NCI-H1436 (cell line): ENCODE results near the gene BEND2.
"Not testable (repeated sequence)": the region's sequence is repeated elsewhere in the genome, so short reads cannot be mapped to it uniquely, and the experiment has no call there.

Experiments used
- DNase-seq: peaks from one replicate; lab custom pipeline; 2025; lab: John Stamatoyannopoulos, UW

Gene BEND2

DNA sequence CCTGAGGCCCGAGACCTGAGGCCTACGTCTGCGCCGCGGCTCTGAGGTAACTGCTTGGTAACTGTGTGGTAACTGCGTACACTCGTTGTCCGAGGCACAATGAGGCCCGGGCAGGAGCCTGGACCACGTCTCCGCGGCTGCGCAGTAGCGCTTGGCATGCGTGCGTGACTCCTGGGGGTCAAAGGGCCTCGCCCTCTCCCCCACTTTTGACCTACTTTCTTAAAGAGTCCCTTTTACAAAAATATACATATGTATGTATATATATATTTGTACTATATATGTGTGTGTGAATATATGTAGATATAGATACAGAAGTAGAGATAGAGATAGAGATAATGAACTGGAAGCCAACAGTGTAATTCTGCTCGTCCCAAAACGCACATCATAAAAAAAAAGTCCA lies at the start of gene BEND2:
TSS of gene BEND2 (minus strand) at position 101 of the 400 bp plus-strand sequence. CDS start 136 bp downstream, outside the sequence.
- no peak for DNase-seq

GRCh38 chrX:18255059-18255458 lies 34.4 kb upstream of the BEND2 start:
- DNase-seq, result no peak

DNA sequence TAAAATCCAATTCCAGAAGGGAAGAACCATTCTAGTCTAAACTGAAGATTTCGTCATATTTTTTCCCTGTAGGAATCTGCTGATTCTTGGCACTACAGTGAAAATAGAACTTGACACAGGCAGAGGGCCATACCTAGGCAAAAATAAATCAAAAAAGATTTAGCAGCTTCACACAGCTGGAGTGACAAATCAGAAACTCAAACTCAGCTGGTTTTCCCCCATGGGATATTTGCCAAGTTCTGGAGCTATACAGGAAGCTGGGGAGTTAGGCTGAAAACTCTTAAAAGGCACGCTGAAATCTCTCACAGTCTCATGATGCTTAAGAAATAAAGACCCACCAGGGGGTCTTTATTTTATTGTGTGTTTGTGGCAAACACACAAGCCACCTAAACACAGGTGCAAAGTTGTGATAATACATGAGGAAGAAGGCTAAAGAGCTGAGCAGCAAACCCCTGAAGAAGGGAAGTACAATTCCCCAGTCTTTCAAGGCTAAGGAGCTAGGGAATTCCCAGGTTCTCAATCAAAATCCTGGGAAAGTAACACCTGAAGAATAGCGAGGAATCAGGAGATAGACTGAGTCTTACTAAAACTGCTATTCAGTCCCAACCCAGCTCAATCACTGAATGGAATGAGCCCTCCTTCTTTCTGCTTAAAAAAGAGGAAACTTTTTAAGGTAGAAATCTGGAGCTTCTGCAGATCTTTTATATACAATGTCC lies 32.1 kb upstream of the BEND2 start:
- DNase-seq, result no peak

GRCh38 chrX:18229646-18230045 lies 9.0 kb upstream of the BEND2 start:
- DNase-seq, result not testable (repeated sequence)

DNA sequence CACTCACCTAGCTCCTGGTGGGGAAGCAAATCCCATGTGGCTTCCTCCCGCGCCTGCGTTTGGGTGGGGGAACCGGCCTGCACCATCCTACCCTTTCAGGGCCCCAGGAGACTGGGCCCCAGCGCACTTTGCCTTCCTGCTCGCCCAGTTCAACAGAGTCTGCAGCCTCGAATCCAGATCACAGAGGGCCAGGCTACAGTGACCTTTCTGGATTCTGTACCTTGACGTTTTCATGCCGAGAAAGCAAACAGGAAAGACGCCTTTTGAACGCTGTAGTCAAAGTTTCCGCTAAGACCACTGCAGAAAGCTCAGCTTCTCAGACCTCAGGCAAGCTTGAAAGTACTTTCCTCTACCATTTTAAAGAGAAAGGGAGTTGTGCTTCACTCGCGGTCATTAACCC lies 7.4 kb upstream of the BEND2 start:
- DNase-seq, result no peak

- no peak for DNase-seq
These were observed 6.8 kb upstream of the BEND2 start for GRCh38 chrX:18227458-18227857.

DNA sequence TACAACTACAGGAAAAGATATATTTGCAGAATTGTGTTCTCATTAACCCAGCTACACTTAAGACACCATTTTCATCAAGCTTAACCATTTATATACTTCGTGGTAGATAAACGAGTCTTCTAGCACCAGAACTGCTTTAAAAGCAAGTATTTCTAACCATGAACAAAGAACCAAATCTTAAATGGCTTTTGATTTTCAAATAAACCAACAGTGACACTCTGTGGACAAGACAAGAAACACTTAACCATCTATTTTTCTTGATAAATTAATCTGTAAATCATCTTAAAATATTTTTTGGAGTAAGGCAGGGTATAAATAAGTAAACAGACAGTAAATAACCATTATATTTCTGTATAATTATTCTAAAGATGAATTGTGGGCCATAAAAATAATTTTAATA lies 10.2 kb downstream of the BEND2 start:
- DNase-seq, result no peak

DNA sequence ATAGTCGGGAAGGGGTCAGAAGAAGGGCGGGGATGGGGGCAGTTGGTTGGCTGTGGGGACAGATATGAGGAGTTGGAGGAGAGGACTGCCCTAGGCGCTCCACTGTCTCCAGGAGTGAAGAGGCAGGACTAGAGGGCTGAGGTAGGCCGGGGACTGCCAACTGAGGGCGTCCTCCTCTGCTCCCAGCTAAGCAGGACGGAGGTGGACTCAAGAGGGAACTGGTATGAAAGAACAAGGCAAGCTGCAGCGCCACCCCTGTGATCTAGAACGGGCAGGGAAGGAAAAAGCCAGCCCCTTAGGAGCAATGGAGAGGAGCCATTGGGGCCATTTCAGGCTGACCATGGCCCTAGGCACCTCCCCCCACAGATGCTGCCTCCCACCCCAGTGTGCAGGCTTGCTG lies 14.0 kb downstream of the BEND2 start:
- no peak for DNase-seq

- DNase-seq, result no peak
These were observed 17.1 kb downstream of the BEND2 start for GRCh38 chrX:18203631-18204030.

GRCh38 chrX:18194688-18195087 lies 26.0 kb downstream of the BEND2 start:
- DNase-seq, result no peak

DNA sequence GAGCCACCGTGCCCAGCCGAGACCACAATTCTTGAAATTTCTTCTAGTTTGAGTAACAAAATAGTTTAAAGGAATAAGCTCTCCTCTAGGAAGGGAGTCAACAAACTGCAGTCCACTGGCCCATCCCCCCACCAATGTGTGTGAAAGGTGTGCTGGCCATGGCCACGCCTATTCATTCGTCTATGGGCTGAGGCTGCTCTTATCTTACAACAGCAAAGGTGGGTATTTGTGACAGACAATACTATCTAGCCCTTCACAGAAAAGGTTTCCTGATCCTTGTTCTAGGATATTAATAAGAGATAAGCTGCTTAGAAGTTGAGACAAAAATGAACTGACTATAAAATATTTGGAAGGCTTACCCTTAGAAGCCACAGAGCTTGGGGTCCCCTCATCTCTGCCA lies 41.2 kb downstream of the BEND2 start:
- no peak for DNase-seq

DNA sequence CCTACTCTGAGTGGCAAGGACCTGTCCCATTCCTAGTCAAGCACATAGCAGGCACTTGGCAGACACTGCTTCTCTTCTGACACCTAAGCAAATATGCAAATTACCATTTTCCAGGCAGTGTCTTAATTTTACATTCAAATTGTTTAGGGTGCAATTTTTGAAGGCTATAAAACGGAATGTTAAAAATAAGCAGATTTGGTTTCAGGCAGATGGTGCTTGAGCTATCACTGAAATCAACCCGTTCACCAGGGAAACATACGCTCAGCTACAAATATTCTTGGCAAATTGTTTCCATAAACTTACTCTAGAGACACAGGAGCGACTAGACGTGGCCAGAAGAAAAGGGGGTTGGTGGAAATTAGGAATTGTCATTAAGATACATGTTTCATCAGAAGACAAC lies 45.7 kb downstream of the BEND2 start:
- DNase-seq, result no peak

DNA sequence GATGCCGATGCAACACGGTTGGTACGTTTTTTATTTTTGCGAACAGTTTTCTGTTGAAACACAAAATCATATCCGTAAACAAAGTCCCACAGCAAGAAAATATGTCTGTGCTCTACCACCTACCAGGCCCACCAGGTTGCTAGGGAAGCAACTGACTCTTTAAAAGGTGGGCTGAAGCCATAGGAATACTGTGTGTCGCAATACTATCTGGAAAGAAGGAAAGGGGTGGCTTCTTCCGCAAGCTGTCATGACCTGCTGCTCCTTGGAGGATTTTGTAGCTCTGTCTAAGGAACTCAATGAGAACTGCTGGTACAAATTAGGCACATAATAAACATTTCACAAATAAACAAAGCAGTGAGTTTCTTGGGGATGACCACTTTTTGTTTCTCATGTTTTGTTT lies 46.5 kb downstream of the BEND2 start:
- DNase-seq, result no peak

GRCh38 chrX:18173494-18174180 lies 47.0 kb downstream of the BEND2 start:
- DNase-seq, result no peak

DNA sequence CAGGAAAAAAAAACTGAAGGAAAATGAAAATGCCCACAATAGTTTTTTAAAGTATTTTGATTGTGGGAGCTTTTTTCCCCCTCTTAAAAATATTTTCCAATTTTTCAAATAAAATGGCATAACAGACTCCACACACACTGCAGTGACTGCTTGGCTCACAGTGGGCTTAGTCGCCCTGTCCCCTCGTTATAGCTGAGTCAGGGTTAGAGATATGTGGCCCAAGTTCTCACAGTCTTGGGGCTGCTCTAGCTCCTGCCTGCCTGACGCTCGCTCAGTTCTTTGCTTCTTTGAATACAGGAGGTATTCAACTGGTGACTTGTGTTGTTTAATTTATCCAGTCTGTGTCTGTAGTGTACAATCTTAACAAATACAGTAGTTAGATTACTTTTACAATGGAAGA lies 47.7 kb downstream of the BEND2 start:
- no peak for DNase-seq

GRCh38 chrX:18170910-18171309 lies 49.8 kb downstream of the BEND2 start:
- DNase-seq, result no peak

GRCh38 chrX:18166068-18166467 lies 54.6 kb downstream of the BEND2 start:
- no peak for DNase-seq

DNA sequence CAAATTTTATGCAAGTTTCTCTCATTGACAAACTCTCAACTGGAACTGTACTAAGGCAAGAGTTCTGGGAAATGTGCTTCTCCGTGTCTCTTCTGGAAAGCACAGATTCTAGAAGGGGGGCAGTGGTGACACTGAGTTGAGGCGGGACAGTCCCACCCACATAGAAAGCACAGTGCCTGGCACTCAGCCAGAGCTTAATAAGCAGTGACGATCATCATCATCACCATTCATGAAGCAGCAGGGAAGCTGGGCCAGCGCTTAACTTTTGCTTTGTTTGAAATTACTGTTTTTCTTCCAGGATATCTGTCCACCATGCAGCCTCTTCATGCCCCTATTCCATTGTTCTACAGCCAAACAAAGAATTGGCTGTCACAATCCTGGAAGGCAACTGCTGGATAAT lies 60.3 kb downstream of the BEND2 start:
- no peak for DNase-seq

GRCh38 chrX:18158963-18159362 lies 61.7 kb downstream of the BEND2 start:
- DNase-seq, result no peak

DNA sequence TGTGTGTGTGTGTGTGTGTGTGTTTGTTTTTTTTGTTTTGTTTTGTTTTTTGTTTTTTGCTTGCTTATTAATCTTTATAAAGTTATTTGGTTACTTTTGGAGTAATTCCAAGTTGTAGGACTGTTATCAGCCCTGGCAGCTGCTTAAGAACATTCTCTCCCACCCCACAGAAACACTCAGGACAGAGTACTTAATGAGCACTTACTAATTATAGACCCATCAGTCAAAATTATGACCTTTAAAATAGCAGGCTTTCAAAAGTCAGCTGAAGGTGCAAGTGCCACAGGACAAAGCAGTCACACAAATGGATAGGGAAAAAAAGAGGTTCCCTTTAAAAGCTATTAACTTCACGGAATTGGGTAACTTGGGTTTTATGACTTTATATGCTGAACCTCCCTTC lies 69.0 kb downstream of the BEND2 start:
- DNase-seq, result no peak

DNA sequence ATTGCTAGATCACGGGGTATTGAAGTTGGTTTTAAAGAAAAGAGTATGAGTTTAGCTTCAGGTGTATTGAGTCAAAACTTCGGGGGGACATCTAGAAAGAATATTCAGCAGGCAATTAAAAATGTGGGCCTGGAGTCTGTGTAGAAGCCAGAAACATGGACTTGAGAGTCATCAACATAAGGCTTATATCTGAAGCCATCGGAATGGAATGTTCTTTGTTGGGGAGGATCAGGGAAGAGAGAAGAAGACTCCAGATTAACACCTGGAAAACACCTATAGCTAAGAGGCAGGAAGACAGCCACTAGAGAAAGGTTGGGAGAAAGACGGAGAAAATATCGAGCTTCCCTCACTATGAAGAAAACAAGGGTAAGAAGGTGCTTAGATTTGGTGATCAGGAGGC lies 69.5 kb downstream of the BEND2 start:
- no peak for DNase-seq

- DNase-seq, result no peak
These were observed 71.2 kb downstream of the BEND2 start for GRCh38 chrX:18149454-18149853.

GRCh38 chrX:18146954-18147353 lies 73.7 kb downstream of the BEND2 start:
- no peak for DNase-seq

- no peak for DNase-seq
These were observed 74.7 kb downstream of the BEND2 start for GRCh38 chrX:18146009-18146408.
